ENCODE results near the gene PEDS1. TPM values are rescaled to one million over a fixed set of nuclear protein-coding genes. Genes with fewer than 3 reads are reported as not detected.
A peak's percentile ranks its signal among the peaks of the same experiment; 100 is the strongest.

The PEDS1 gene
- total and polyA plus RNA-seq, 2 of the 8 experiments (the other 6 are each of a cell fraction or from before 2014, with no cell fraction given), result 28.9 to 75.9 TPM

DNA sequence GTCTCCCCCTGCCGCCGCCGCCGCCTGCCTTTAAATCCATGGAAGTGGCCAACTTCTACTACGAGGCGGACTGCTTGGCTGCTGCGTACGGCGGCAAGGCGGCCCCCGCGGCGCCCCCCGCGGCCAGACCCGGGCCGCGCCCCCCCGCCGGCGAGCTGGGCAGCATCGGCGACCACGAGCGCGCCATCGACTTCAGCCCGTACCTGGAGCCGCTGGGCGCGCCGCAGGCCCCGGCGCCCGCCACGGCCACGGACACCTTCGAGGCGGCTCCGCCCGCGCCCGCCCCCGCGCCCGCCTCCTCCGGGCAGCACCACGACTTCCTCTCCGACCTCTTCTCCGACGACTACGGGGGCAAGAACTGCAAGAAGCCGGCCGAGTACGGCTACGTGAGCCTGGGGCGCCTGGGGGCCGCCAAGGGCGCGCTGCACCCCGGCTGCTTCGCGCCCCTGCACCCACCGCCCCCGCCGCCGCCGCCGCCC lies 37.6 kb upstream of the PEDS1 start:
- 1% methylated on average over 20 of the region's 69 CpGs; no CpG with 5 or more reads in 1 of the 2 experiments for WGBS, 2 experiments (ENCODE audit: extremely low coverage in 1 of 2, insufficient coverage in 1 of 2, insufficient read length in 1 of 2, insufficient replicate concordance in 2 of 2, low coverage in 1 of 2, low lambda C conversion rate in 2 of 2, missing lambda C conversion rate in 1 of 2)

More for the DNA sequence above, 37.6 kb upstream of the PEDS1 start:
- Histone ChIP-seq H2BK5ac (ENCODE audit: low read depth, low read length) (no peak overlapping the region; the same call in 1 of the 2 replicates), H4K91ac (replicated peaks; ENCODE audit: insufficient read length, low read length) (no peak overlapping the region), H2AFZ (ENCODE audit: low read length) (no peak overlapping the region), H3K23me2 (ENCODE audit: low read depth, low read length) (peaks cover 5% of the 10 kb centered on the region; the same call in 1 of the 2 replicates), H3K36me3 (ENCODE audit: control insufficient read depth in 2 of 4, insufficient read depth in 4 of 4, low read length in 3 of 4) (no peaks in the 10 kb centered on the region; a peak in 1 of 8 replicates), H2BK12ac (ENCODE audit: low read depth, low read length) (no peak overlapping the region), H3K79me2 (ENCODE audit: control insufficient read depth in 1 of 2, insufficient read depth in 2 of 2, low read length in 2 of 2) (peaks cover 0 to 20% of the 10 kb centered on the region in 2 experiments; a peak in 2 of 4 replicates), H4K20me1 (replicated peaks in 1 of 2; ENCODE audit: control insufficient read depth in 1 of 2, insufficient read depth in 2 of 2, low read length in 2 of 2) (peaks cover 2 to 4% of the 10 kb centered on the region in 2 experiments), H3K14ac (ENCODE audit: insufficient read length) (no peak overlapping the region), H2BK120ac (replicated peaks; ENCODE audit: low read depth, low read length) (no peak overlapping the region), H3K9me3 (ENCODE audit: insufficient read depth in 2 of 2, low read depth in 1 of 2, low read length in 1 of 2) (no peaks in the 10 kb centered on the region), H4K5ac (ENCODE audit: insufficient read length, low read depth, low read length) (no peak overlapping the region), H3K23ac (ENCODE audit: insufficient read length) (no peak overlapping the region), H2BK20ac (ENCODE audit: low read length) (no peak overlapping the region), H3K27me3 (replicated peaks in 1 of 4; ENCODE audit: control insufficient read depth in 3 of 4, extremely low read depth in 1 of 4, insufficient read depth in 3 of 4, low read length in 3 of 4) (peaks cover 0 to under 1% (median 0%) of the 10 kb centered on the region in 4 experiments; a peak in 1 of 7 replicates), H3K79me1 (ENCODE audit: low read depth, low read length) (peaks cover 4% of the 10 kb centered on the region), H2BK15ac (ENCODE audit: low read length) (no peak overlapping the region), H3K18ac (ENCODE audit: extremely low read depth, low read length) (no peak overlapping the region), H2AK5ac (ENCODE audit: low read depth, low read length) (no peak overlapping the region), H4K8ac (ENCODE audit: extremely low read depth, insufficient read depth, low read length) (peak overlapping the region; percentile 19; the same call in 1 of the 2 replicates), H3K56ac (replicated peaks; ENCODE audit: insufficient read length, low read depth, low read length) (no peak overlapping the region), H3K27ac (ENCODE audit: low read depth, low read length) (0 out of 2 replicates have a peak overlapping the region, but pooled peaks have one; percentile 22), H3K4me1 (replicated peaks in 1 of 4; ENCODE audit: control insufficient read depth in 3 of 4, insufficient read depth in 4 of 4, low read length in 3 of 4) (peaks cover 0 to 35% (median 21%) of the 10 kb centered on the region in 4 experiments; a peak in 6 of 7 replicates), H3K4me3 (ENCODE audit: extremely low read depth in 1 of 4, insufficient read depth in 2 of 4, low read depth in 3 of 4, low read length in 4 of 4) (peak overlapping the region; percentile 78 to 95 (median 82)), H3K4ac (replicated peaks; ENCODE audit: insufficient read length, low read depth, low read length) (no peak overlapping the region), H3K9ac (replicated peaks in 1 of 4; ENCODE audit: extremely low read depth in 1 of 4, low read depth in 3 of 4, low read length in 3 of 4) (peak overlapping the region in 3 of 4 experiments; percentile 34 to 77 (median 73); a peak in 4 of 7 replicates), H3K4me2 (ENCODE audit: insufficient read depth in 1 of 2, low read depth in 2 of 2, low read length in 2 of 2) (peak overlapping the region; percentile 68 to 96)
- no peak for TF ChIP-seq ZNF274 (IDR thresholded peaks at IDR 0.05; ENCODE audit: borderline replicate concordance, extremely low read depth, low read length)
- TF ChIP-seq, protein P1, sequence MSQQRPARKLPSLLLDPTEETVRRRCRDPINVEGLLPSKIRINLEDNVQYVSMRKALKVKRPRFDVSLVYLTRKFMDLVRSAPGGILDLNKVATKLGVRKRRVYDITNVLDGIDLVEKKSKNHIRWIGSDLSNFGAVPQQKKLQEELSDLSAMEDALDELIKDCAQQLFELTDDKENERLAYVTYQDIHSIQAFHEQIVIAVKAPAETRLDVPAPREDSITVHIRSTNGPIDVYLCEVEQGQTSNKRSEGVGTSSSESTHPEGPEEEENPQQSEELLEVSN (IDR thresholded peaks at IDR 0.05), result peak; percentile 14; the same call in 1 of the 2 replicates
- TF ChIP-seq HDAC2 (IDR thresholded peaks at IDR 0.05; ENCODE audit: borderline replicate concordance in 1 of 2, low read depth in 2 of 2, low read length in 2 of 2), result 0 out of 4 replicates have a peak, but pooled peaks of 1 of the 2 experiments have one; percentile 9
- TF ChIP-seq POLR2AphosphoS5 (IDR thresholded peaks at IDR 0.05; ENCODE audit: low read depth, low read length), result 0 out of 2 replicates have a peak, but pooled peaks have one; percentile 7
- DNase-seq (ENCODE audit: low read depth in 1 of 2, low spot score in 2 of 2) (peak in 1 of 2 experiments; percentile 68), FAIRE-seq (no peak)
- POLR2A ChIA-PET (ENCODE audit: partially characterized antibody), result interaction anchor here (0.6 to 4.2 kb wide), 46 partner anchors 9 to 445 kb away, joined by 3 to 25 read pairs (median 4); partner anchors contain the start of genes PEDS1 and SNAI1
- CTCF ChIA-PET (ENCODE audit: partially characterized antibody), result interaction anchor here (1.0 to 8.8 kb wide), 13 partner anchors 10 to 272 kb away, joined by 3 to 115 read pairs (median 3); no protein-coding TSS in a partner anchor
